HepG2 (cell line): ENCODE measurements around the gene CHIC2. TPM values are rescaled to one million over a fixed set of nuclear protein-coding genes. Genes with fewer than 3 reads are reported as not detected.

Experiments
- BCL6 ChIP-seq: IDR thresholded peaks from 2 replicates; pipeline ENCODE4 v1.6.1; 2016; ENCODE audit warnings: missing genetic modification reagents, missing compliant biosample characterization
- BORCS8-MEF2B ChIP-seq: sonication (generic); formaldehyde crosslinking; IDR thresholded peaks from 2 replicates; pipeline ENCODE4 v1.8.0; 2022; ENCODE audit warnings: mild to moderate bottlenecking, missing genetic modification reagents
- CCDC6 ChIP-seq: sonication (generic); formaldehyde crosslinking; IDR thresholded peaks from 2 replicates; pipeline ENCODE4 v1.8.1; 2022; ENCODE audit warnings: mild to moderate bottlenecking, missing genetic modification reagents, moderate library complexity
- GZF1 ChIP-seq: sonication (generic); formaldehyde crosslinking; IDR thresholded peaks from 2 replicates; pipeline ENCODE4 v1.5.1; 2020; ENCODE audit warnings: mild to moderate bottlenecking, missing genetic modification reagents
- IRF2 ChIP-seq: IDR thresholded peaks from 2 replicates; pipeline ENCODE4 v1.6.1; 2018; ENCODE audit warnings: missing genetic modification reagents, missing compliant biosample characterization
- KLF12 ChIP-seq: sonication (generic); formaldehyde crosslinking; IDR thresholded peaks from 2 replicates; pipeline ENCODE4 v1.4.0; 2020; ENCODE audit warnings: missing genetic modification reagents, borderline replicate concordance
- MEIS2 ChIP-seq: sonication (generic); formaldehyde crosslinking; IDR thresholded peaks from 2 replicates; pipeline ENCODE4 v1.9.0; 2021; ENCODE audit warnings: mild to moderate bottlenecking, missing genetic modification reagents
- MIER3 ChIP-seq: IDR thresholded peaks from 2 replicates; pipeline ENCODE4 v1.6.1; 2016; ENCODE audit warnings: missing compliant biosample characterization, borderline replicate concordance
- NCOA5 ChIP-seq: sonication (generic); formaldehyde crosslinking; IDR thresholded peaks from 2 replicates; pipeline ENCODE4 v1.4.0; 2020; ENCODE audit warnings: missing genetic modification reagents
- SIN3B ChIP-seq: fragments of 150-350 bp; IDR thresholded peaks from 2 replicates; pipeline ENCODE4 v1.6.1; 2014; ENCODE audit warnings: low read length
- SMARCC2 ChIP-seq: fragments of 450-650 bp; IDR thresholded peaks from 2 replicates; pipeline ENCODE4 v1.6.1; 2017; ENCODE audit warnings: antibody characterized with exemption, mild to moderate bottlenecking
- ZBTB20 ChIP-seq: sonication (generic); formaldehyde crosslinking; IDR thresholded peaks from 2 replicates; pipeline ENCODE4 v1.8.1; 2023; ENCODE audit warnings: missing genetic modification reagents, low read depth, mild to moderate bottlenecking, borderline replicate concordance
- ZBTB42 ChIP-seq: sonication (generic); formaldehyde crosslinking; IDR thresholded peaks from 2 replicates; pipeline ENCODE4 v1.5.0; 2020; ENCODE audit warnings: mild to moderate bottlenecking, missing genetic modification reagents
- ZBTB7A ChIP-seq: sonication (generic); formaldehyde crosslinking; IDR thresholded peaks from 2 replicates; pipeline ENCODE4 v1.8.0; 2022; ENCODE audit warnings: mild to moderate bottlenecking, missing genetic modification reagents
- ZNF17 ChIP-seq: sonication (generic); formaldehyde crosslinking; IDR thresholded peaks from 2 replicates; pipeline ENCODE4 v1.5.0; 2020; ENCODE audit warnings: mild to moderate bottlenecking, missing genetic modification reagents
- ZNF30 ChIP-seq: sonication (generic); formaldehyde crosslinking; IDR thresholded peaks from 2 replicates; pipeline ENCODE4 v1.5.0; 2020; ENCODE audit warnings: mild to moderate bottlenecking, missing genetic modification reagents
- ZNF326 ChIP-seq: sonication (generic); formaldehyde crosslinking; IDR thresholded peaks from 2 replicates; pipeline ENCODE4 v1.4.0; 2020; ENCODE audit warnings: missing genetic modification reagents, borderline replicate concordance
- ZNF432 ChIP-seq: sonication (generic); formaldehyde crosslinking; IDR thresholded peaks from 2 replicates; pipeline ENCODE4 v1.5.0; 2020; ENCODE audit warnings: missing genetic modification reagents, mild to moderate bottlenecking, borderline replicate concordance
- ZNF556 ChIP-seq: sonication (generic); formaldehyde crosslinking; IDR thresholded peaks from 2 replicates; pipeline ENCODE4 v1.4.0; 2020; ENCODE audit warnings: mild to moderate bottlenecking, missing genetic modification reagents, borderline replicate concordance
- ZNF720 ChIP-seq: sonication (generic); formaldehyde crosslinking; IDR thresholded peaks from 2 replicates; pipeline ENCODE4 v1.4.0; 2020; ENCODE audit warnings: missing genetic modification reagents
- ZSCAN20 ChIP-seq: sonication (generic); formaldehyde crosslinking; IDR thresholded peaks from 2 replicates; pipeline ENCODE4 v1.4.0; 2020; ENCODE audit warnings: missing genetic modification reagents, mild to moderate bottlenecking, borderline replicate concordance
- ZSCAN22 ChIP-seq: sonication (generic); formaldehyde crosslinking; IDR thresholded peaks from 2 replicates; pipeline ENCODE4 v1.4.0; 2020; ENCODE audit warnings: mild to moderate bottlenecking, missing genetic modification reagents
- polyA plus RNA-seq, 8 experiments: library from polyadenylated mRNA; depleted of rRNA in 3 of 8; stranded (reverse) in 7 of 8; unstranded in 1 of 8; fragments of >200 nt; fragmentation: Illumina TruSeq in 4 of 8; extraction: Trizol in 4 of 8; gene quantifications; 2 replicates each; pipeline versions ENCODE4 v1.2.1 to v1.2.3, GENCODE V29; 2011 to 2016; ENCODE audit warnings: low read depth in 4 of 8, missing spikeins in 1 of 8, mixed read lengths in 1 of 8; ENCODE audit not compliant: insufficient read depth in 1 of 8
- total RNA-seq, 5 experiments: library from RNA; depleted of rRNA; stranded (reverse); fragments of >200 nt; fragmentation: Illumina TruSeq; extraction: Trizol; gene quantifications; 2 replicates each; pipeline ENCODE4 v1.2.3, GENCODE V29; 2016; ENCODE audit warnings: low read depth in 1 of 5
- TF ChIP-seq, protein P1 (sequence below): sonication (generic); formaldehyde crosslinking; conservative IDR thresholded peaks from 2 replicates; pipeline ENCODE4 v1.8.0; 2022; ENCODE audit warnings: mild to moderate bottlenecking, moderate library complexity, missing genetic modification reagents
- TF ChIP-seq, protein P2 (sequence below): sonication (generic); formaldehyde crosslinking; IDR thresholded peaks from 2 replicates; pipeline ENCODE4 v1.4.0; 2020; ENCODE audit warnings: missing genetic modification reagents
- TF ChIP-seq, protein P3 (sequence below): IDR thresholded peaks from 2 replicates; pipeline ENCODE4 v1.6.1; 2012; ENCODE audit warnings: low read length, improper control_type of control experiment

CHIC2 gene
- total and polyA plus RNA-seq, 2 of the 13 experiments (the other 11 are each of a cell fraction or from before 2014, with no cell fraction given) = 10.0 to 17.2 TPM

DNA sequence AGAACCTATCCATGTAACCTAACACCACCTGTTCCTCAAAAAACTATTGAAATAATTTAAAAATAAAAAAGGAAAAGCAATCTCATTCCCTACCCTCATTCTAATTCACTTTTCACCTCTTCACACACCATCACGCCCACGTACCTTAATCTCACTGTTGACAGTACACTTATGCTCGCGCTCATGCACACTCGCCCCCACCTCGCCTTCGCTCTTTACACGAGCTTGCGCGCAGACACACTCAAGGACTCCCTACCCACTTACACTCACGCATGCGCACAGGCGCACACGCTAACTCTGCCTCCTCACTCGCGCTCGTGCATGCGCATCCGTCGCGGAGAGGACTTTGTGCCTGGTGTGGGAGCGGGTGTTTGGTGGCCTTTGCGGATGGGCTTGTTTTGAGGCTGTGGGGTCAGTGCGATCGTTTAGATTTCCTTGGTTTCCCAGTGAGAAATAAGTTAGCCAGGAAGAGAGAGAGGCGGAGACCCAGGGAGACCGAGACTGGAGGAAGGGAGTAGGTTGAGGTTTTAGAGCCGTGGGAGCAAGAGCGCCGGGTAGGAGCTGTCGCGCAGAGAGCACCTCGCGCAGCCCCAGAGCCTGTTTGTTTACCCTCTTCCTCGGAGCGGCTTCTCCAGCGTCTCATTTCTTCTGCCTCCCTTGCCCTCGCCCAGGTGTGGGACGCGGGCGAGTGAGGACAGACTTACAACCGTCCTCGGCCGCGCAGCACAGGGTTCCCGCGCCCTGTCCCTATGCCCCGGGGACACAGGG lies 27.4 kb upstream of the CHIC2 start (continued):
- TF ChIP-seq ZBTB20 (CRISPR knock-in tag) (no peak), SIN3B (no peak), BCL6 (peak; percentile 9; the same call in 1 of the 2 replicates), ZNF17 (no peak), CCDC6 (CRISPR knock-in tag) (no peak; the same call in 1 of the 2 replicates), ZNF720 (CRISPR knock-in tag) (no peak), ZNF432 (CRISPR knock-in tag) (no peak), BORCS8-MEF2B (CRISPR knock-in tag) (peak; percentile 67; the same call in 1 of the 2 replicates), ZSCAN22 (CRISPR knock-in tag) (no peak), KLF12 (no peak), MEIS2 (no peak), ZBTB7A (CRISPR knock-in tag) (no peak), SMARCC2 (no peak), ZNF326 (no peak), GZF1 (no peak), ZSCAN20 (no peak), ZNF556 (CRISPR knock-in tag) (no peak), IRF2 (CRISPR knock-in tag) (0 out of 2 replicates have a peak, but pooled peaks have one; percentile 6), ZBTB42 (CRISPR knock-in tag) (no peak), NCOA5 (CRISPR knock-in tag) (no peak), ZNF30 (CRISPR knock-in tag) (no peak), MIER3 (CRISPR knock-in tag) (peak; percentile 56; the same call in 1 of the 2 replicates)
- TF ChIP-seq, protein P1, sequence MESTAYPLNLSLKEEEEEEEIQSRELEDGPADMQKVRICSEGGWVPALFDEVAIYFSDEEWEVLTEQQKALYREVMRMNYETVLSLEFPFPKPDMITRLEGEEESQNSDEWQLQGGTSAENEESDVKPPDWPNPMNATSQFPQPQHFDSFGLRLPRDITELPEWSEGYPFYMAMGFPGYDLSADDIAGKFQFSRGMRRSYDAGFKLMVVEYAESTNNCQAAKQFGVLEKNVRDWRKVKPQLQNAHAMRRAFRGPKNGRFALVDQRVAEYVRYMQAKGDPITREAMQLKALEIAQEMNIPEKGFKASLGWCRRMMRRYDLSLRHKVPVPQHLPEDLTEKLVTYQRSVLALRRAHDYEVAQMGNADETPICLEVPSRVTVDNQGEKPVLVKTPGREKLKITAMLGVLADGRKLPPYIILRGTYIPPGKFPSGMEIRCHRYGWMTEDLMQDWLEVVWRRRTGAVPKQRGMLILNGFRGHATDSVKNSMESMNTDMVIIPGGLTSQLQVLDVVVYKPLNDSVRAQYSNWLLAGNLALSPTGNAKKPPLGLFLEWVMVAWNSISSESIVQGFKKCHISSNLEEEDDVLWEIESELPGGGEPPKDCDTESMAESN (CRISPR knock-in tag) = no peak
- TF ChIP-seq, protein P2, sequence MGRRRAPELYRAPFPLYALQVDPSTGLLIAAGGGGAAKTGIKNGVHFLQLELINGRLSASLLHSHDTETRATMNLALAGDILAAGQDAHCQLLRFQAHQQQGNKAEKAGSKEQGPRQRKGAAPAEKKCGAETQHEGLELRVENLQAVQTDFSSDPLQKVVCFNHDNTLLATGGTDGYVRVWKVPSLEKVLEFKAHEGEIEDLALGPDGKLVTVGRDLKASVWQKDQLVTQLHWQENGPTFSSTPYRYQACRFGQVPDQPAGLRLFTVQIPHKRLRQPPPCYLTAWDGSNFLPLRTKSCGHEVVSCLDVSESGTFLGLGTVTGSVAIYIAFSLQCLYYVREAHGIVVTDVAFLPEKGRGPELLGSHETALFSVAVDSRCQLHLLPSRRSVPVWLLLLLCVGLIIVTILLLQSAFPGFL (CRISPR knock-in tag) = no peak
- TF ChIP-seq, protein P3, sequence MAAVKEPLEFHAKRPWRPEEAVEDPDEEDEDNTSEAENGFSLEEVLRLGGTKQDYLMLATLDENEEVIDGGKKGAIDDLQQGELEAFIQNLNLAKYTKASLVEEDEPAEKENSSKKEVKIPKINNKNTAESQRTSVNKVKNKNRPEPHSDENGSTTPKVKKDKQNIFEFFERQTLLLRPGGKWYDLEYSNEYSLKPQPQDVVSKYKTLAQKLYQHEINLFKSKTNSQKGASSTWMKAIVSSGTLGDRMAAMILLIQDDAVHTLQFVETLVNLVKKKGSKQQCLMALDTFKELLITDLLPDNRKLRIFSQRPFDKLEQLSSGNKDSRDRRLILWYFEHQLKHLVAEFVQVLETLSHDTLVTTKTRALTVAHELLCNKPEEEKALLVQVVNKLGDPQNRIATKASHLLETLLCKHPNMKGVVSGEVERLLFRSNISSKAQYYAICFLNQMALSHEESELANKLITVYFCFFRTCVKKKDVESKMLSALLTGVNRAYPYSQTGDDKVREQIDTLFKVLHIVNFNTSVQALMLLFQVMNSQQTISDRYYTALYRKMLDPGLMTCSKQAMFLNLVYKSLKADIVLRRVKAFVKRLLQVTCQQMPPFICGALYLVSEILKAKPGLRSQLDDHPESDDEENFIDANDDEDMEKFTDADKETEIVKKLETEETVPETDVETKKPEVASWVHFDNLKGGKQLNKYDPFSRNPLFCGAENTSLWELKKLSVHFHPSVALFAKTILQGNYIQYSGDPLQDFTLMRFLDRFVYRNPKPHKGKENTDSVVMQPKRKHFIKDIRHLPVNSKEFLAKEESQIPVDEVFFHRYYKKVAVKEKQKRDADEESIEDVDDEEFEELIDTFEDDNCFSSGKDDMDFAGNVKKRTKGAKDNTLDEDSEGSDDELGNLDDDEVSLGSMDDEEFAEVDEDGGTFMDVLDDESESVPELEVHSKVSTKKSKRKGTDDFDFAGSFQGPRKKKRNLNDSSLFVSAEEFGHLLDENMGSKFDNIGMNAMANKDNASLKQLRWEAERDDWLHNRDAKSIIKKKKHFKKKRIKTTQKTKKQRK = no peak
